Measurements from ENCODE around the gene AEBP1.
A peak's percentile ranks its signal among the peaks of the same experiment; 100 is the strongest.

AEBP1 gene

DNA sequence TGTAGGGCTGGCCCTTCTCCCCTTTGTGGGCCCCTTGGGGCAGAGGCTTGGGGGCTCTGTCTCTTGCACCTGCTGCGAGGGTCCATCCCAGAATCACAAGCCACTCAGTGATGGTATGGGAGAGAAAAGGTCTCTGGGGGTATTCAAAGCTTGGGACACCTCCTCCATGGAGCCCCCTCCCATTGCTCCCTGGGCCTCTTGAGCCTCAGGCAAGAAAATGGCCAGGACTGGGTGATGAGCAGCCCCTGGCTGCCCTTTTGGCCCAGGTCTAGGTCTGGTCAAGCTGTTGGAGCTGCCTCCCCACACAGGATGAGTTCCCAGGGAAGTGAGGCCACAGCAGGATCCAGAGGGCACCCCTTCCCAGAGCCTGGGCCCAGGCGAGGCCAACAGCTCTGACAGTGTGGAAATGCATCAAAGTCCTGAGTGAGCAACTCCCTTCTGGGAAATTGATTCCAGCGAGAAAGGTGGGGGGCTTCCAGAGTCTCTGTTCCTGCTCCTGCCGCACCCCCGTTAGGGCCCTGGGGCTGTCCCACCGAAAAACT is 40.4 kb downstream of the AEBP1 start:
- H3K4me1 ChIP-seq (ENCODE audit: control insufficient read depth, insufficient read depth, low read length, poor library complexity, severe bottlenecking): peaks cover 7% of the 10 kb centered on the region
- no peak for DNase-seq
- H3K27ac ChIP-seq (ENCODE audit: insufficient read depth, low read length, poor library complexity, severe bottlenecking): no peak overlapping the region
- no peak overlapping the region for H3K4me3 ChIP-seq (ENCODE audit: insufficient read depth, low read depth, low read length, poor library complexity, severe bottlenecking)
- no peaks in the 10 kb centered on the region for H3K27me3 ChIP-seq (replicated peaks; ENCODE audit: control insufficient read depth, insufficient read depth, low read length, poor library complexity, severe bottlenecking)
- no peaks in the 10 kb centered on the region for H3K36me3 ChIP-seq (ENCODE audit: control insufficient read depth, insufficient read depth, low read length)
- no peaks in the 10 kb centered on the region for H3K9me3 ChIP-seq (ENCODE audit: control insufficient read depth, low read length)

DNA sequence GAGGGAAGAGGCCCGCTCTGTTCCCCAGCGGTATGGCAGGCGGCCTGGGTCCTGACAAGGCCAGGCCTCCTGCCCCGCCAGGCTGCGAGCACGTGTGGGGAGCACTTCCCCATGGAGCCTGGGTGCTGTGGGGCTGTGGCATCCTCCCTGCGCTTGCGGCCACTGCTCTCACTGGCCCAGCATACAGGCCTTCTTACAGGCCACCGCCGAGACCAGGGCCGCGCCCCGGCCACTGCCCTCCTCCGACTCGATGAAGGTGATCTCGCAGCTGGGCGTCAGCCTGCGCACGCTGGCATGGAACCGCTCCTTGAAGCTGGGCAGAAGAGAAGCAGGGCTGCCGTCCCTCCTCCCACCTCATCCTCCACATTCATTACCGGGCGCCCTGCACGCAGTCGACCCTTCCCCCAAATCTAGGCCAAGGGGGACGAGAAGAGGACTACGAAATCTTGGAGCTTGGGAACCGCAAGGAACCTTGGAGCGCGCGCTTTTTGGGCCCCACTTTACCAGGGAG is 40.9 kb downstream of the AEBP1 start:
- H3K36me3 ChIP-seq (ENCODE audit: control insufficient read depth, insufficient read depth, low read length): no peaks in the 10 kb centered on the region
- H3K27ac ChIP-seq (ENCODE audit: insufficient read depth, low read length, poor library complexity, severe bottlenecking): no peak overlapping the region
- peak overlapping the region; percentile 42 for H3K4me3 ChIP-seq (ENCODE audit: insufficient read depth, low read depth, low read length, poor library complexity, severe bottlenecking)
- peaks cover 7% of the 10 kb centered on the region for H3K4me1 ChIP-seq (ENCODE audit: control insufficient read depth, insufficient read depth, low read length, poor library complexity, severe bottlenecking)
- no peaks in the 10 kb centered on the region for H3K9me3 ChIP-seq (ENCODE audit: control insufficient read depth, low read length)
- DNase-seq: no peak
- H3K27me3 ChIP-seq (replicated peaks; ENCODE audit: control insufficient read depth, insufficient read depth, low read length, poor library complexity, severe bottlenecking): no peaks in the 10 kb centered on the region

DNA sequence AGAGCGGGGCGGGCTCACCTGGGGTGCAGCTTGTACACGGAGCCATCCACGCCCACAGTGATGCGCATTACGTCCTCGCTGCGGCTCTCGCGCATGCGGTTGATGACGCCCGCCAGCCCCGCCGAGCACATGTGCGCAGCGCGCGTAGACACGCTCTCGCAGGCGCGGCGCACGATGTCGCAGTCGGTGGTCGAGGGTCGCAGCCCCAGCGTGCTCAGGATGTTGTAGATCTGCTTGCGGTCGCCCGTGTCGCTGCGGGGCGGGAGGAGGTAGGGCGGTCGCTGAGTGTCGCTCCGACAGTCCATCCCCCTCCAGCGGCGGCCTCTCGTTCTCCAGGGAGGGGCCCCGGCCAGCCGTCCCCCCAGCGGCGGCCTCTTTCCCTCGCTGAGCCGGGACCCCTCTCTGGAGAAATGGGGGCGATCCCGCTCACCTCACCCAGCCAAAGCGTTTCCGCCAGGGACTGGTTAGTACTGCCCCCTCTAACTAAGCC is 41.4 kb downstream of the AEBP1 start:
- peaks cover 7% of the 10 kb centered on the region for H3K4me1 ChIP-seq (ENCODE audit: control insufficient read depth, insufficient read depth, low read length, poor library complexity, severe bottlenecking)
- peak overlapping the region; percentile 42 for H3K4me3 ChIP-seq (ENCODE audit: insufficient read depth, low read depth, low read length, poor library complexity, severe bottlenecking)
- H3K36me3 ChIP-seq (ENCODE audit: control insufficient read depth, insufficient read depth, low read length): no peaks in the 10 kb centered on the region
- DNase-seq: peak; percentile 32 to 45 (median 41)
- H3K27me3 ChIP-seq (replicated peaks; ENCODE audit: control insufficient read depth, insufficient read depth, low read length, poor library complexity, severe bottlenecking): no peaks in the 10 kb centered on the region
- H3K27ac ChIP-seq (ENCODE audit: insufficient read depth, low read length, poor library complexity, severe bottlenecking): no peak overlapping the region
- no peaks in the 10 kb centered on the region for H3K9me3 ChIP-seq (ENCODE audit: control insufficient read depth, low read length)

DNA sequence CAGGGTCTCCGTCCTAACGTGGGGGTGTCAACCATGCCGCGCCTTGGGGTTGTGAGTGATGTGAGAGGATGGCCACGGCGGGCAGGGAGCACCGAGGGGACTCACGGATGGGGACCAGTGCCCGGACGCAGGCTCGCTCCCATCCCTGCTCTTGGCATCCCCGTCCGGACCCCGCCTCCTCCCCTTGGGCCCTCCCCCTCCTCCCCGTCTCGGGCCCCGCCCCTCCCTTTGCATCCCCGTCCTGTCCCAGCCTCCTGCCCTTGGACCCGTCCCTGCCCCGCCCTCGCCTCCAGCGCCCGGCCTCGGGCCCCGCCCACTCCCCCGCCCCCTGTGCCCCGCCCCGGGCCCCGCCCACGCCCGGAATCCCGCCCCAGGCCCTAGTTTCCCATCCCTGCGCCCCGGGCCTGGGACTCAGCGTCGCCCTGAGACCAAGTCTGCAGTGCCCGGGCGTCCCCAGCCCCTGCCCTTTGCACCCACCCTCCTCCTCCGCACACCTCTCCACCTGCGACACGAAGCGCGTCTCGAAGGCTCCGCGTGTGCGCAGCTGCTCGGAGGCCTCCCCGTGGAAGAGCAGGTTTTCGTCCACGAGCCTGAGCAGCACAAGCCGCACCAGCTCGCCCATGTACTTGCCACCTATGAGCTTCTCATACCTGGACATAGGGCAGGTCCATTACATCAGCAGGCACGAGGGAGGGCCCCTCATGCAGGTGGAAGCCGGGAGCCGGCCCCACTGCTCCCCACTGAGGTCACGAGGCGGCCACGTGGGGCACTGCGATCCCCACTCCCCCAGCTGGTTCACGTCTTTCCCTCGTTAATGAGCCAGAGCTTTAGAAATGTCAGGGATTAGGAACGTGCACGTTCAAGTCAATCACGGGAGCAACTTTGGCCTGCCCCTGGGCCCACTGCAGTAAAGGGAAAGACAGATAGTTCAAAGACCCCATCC is 42.1 kb downstream of the AEBP1 start:
- no peaks in the 10 kb centered on the region for H3K9me3 ChIP-seq (ENCODE audit: control insufficient read depth, low read length)
- peak; percentile 43 to 73 (median 53) for DNase-seq
- H3K27ac ChIP-seq (ENCODE audit: insufficient read depth, low read length, poor library complexity, severe bottlenecking): no peak overlapping the region
- peak overlapping the region; percentile 42 for H3K4me3 ChIP-seq (ENCODE audit: insufficient read depth, low read depth, low read length, poor library complexity, severe bottlenecking)
- H3K36me3 ChIP-seq (ENCODE audit: control insufficient read depth, insufficient read depth, low read length): no peaks in the 10 kb centered on the region
- H3K4me1 ChIP-seq (ENCODE audit: control insufficient read depth, insufficient read depth, low read length, poor library complexity, severe bottlenecking): peaks cover 7% of the 10 kb centered on the region
- H3K27me3 ChIP-seq (replicated peaks; ENCODE audit: control insufficient read depth, insufficient read depth, low read length, poor library complexity, severe bottlenecking): no peaks in the 10 kb centered on the region

DNA sequence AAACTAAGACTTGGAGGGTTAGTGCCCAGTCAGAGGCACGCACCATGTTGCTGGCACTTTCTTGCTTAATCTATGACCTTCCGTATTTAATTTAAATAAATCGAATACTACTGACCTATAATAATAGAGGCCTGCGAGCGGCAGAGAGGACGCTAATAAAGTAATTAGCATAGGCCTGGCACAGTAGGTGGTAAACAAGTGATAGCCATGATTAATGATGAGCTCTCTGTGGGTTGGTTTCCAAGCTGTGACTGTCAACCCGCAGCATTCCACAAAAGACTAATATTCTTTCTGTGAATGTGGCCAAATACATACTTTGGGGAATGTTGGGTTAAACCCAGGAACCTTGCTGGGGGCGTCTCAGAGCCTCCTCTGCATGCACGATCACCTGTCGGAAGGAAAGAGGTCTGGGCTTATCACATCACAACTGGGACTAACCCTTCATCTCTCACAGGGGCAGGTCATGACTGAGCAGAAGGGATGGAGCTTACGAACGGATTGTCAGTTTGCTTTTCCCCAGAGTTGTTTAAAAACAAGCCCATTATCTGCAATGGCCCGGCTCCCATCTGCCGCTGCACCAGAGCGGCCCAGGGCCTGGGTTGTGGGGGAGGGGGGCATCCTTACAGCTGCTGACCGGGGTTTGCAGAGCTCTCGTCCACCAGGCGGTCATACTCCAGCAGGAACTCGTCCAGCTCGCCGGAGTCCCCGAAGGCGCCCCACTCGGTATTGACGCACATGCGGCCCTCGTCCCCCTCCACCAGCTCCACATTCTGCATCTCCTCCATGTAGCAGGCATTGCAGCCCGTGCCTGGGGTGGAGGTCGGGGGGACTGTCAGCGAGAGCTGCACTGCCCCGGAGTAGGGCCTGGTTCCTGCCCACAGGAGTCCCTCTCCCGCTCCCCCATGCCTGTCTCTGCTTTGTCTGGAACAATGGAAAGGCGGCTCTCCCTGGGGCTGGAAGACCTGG is 43.2 kb downstream of the AEBP1 start:
- Histone ChIP-seq H3K27me3 (replicated peaks; ENCODE audit: control insufficient read depth, insufficient read depth, low read length, poor library complexity, severe bottlenecking) (no peaks in the 10 kb centered on the region), H3K36me3 (ENCODE audit: control insufficient read depth, insufficient read depth, low read length) (no peaks in the 10 kb centered on the region), H3K4me1 (ENCODE audit: control insufficient read depth, insufficient read depth, low read length, poor library complexity, severe bottlenecking) (peaks cover 7% of the 10 kb centered on the region), H3K27ac (ENCODE audit: insufficient read depth, low read length, poor library complexity, severe bottlenecking) (no peak overlapping the region), H3K4me3 (ENCODE audit: insufficient read depth, low read depth, low read length, poor library complexity, severe bottlenecking) (no peak overlapping the region), H3K9me3 (ENCODE audit: control insufficient read depth, low read length) (no peaks in the 10 kb centered on the region)
- DNase-seq: no peak

DNA sequence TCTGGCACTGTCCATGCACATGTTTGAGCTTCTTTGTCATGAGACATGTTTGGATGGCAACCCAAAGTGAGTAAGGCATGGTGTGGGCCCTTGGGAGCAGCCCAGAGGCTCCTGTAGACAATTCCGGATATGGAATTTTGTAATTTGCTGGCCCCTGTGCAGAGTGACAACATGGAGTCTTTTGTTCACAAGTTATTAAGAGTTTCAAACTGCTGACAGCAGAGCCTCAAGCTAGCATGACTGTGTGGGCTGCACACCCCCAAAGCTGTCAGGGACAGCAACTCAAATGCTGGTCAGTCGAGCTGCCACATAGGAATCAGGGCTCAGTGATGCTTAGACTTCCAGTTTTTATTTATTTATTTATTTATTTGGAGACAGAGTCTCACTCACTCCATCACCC is 44.0 kb downstream of the AEBP1 start:
- Histone ChIP-seq H3K9me3 (ENCODE audit: control insufficient read depth, low read length) (no peaks in the 10 kb centered on the region), H3K4me1 (ENCODE audit: control insufficient read depth, insufficient read depth, low read length, poor library complexity, severe bottlenecking) (peaks cover 7% of the 10 kb centered on the region), H3K27me3 (replicated peaks; ENCODE audit: control insufficient read depth, insufficient read depth, low read length, poor library complexity, severe bottlenecking) (no peaks in the 10 kb centered on the region), H3K36me3 (ENCODE audit: control insufficient read depth, insufficient read depth, low read length) (no peaks in the 10 kb centered on the region), H3K4me3 (ENCODE audit: insufficient read depth, low read depth, low read length, poor library complexity, severe bottlenecking) (no peak overlapping the region), H3K27ac (ENCODE audit: insufficient read depth, low read length, poor library complexity, severe bottlenecking) (no peak overlapping the region)
- no peak for DNase-seq

DNA sequence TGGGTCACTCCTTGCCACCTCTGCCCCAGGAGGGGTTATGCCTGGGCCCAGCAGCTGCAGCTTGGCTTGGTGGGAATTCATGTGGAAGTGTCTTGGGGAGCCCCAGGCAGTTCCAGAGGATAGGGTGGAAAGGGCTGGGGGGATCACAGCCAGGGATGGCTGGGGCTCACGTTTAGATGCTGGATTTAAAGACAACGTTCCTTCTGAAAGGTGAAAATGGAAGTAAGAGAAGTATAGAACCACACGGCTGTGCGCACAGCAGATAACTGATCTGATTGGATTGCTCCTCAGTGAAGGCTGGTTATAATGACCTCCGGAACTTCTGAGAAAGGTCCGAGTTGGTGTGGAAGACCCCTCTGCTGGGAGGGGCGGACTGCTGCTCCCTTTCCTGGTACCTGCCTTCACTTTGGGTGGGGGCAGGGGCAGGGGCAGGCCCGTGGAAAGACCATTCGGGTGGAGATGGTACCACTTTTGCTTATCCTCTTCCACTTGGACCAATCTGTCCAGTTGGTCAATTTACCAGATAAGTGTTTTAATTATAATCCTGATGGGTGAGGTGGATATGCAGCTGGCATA is 44.9 kb downstream of the AEBP1 start:
- H3K4me3 ChIP-seq (ENCODE audit: insufficient read depth, low read depth, low read length, poor library complexity, severe bottlenecking): no peak overlapping the region
- DNase-seq: no peak
- H3K4me1 ChIP-seq (ENCODE audit: control insufficient read depth, insufficient read depth, low read length, poor library complexity, severe bottlenecking): peaks cover 7% of the 10 kb centered on the region
- no peaks in the 10 kb centered on the region for H3K9me3 ChIP-seq (ENCODE audit: control insufficient read depth, low read length)
- no peak overlapping the region for H3K27ac ChIP-seq (ENCODE audit: insufficient read depth, low read length, poor library complexity, severe bottlenecking)
- no peaks in the 10 kb centered on the region for H3K36me3 ChIP-seq (ENCODE audit: control insufficient read depth, insufficient read depth, low read length)
- H3K27me3 ChIP-seq (replicated peaks; ENCODE audit: control insufficient read depth, insufficient read depth, low read length, poor library complexity, severe bottlenecking): no peaks in the 10 kb centered on the region

DNA sequence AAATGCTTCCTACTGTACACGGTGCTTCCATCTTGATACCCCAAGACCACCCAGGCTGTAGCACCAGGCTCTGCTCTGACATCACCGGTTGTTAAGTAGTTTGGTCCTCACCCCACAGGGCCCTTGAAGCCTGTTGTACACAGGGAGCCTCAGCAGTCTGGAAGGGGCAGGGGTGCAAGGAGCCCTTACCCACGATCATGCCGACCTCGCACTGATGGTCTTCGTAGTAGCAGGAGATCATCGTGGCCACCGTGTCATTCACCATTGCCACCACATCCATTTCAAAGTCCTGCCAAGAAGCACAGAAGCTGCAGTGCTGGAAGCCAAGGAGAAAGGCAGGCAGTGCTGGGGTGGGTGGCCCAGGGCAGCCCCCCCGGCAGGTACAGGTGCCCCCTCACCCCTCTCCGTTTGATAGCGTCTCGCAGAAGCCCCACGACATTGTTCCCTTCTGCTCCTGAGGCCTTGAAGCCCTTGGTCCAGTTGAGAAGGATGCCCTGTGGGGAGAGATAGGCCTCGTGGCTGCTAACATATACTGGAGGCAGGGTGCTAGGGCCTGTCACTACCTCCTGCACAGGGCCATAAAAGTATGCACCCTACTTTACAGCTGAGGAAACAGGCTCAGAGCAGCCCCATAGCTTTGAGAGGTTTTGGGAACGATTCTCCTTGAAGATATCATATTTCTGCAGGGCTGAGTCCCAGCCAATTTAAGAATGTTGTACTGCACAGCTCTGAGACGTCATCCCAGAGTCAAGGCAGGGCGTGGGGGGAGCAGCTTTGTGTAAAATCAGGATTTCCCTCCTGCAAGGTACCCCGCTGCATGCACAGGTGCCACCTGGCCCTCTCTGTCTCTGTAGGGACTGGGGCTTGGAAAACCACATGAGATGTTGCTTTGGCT is 45.7 kb downstream of the AEBP1 start:
- H3K9me3 ChIP-seq (ENCODE audit: control insufficient read depth, low read length): no peaks in the 10 kb centered on the region
- no peaks in the 10 kb centered on the region for H3K36me3 ChIP-seq (ENCODE audit: control insufficient read depth, insufficient read depth, low read length)
- no peak overlapping the region for H3K27ac ChIP-seq (ENCODE audit: insufficient read depth, low read length, poor library complexity, severe bottlenecking)
- DNase-seq: no peak
- peaks cover 7% of the 10 kb centered on the region for H3K4me1 ChIP-seq (ENCODE audit: control insufficient read depth, insufficient read depth, low read length, poor library complexity, severe bottlenecking)
- H3K27me3 ChIP-seq (replicated peaks; ENCODE audit: control insufficient read depth, insufficient read depth, low read length, poor library complexity, severe bottlenecking): no peaks in the 10 kb centered on the region
- H3K4me3 ChIP-seq (ENCODE audit: insufficient read depth, low read depth, low read length, poor library complexity, severe bottlenecking): no peak overlapping the region

DNA sequence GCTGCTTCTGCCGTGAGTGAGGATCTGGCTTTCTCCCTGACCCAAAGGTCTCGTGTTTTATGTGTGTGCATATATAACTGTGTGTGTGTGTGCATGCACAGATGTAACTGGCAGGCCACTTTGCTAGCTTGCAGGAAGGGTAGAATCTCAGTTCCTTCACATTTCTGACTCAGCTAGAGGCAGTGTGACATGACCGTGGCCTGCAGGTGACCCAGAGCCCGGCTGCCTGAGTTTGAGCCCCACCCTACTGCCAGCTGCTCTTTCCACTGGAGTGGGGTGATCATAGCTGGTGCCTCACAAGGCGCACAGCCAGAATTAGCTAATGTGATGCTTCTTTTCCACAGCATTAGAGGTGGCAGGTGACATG is 46.3 kb downstream of the AEBP1 start:
- H3K4me1 ChIP-seq (ENCODE audit: control insufficient read depth, insufficient read depth, low read length, poor library complexity, severe bottlenecking): peaks cover 4% of the 10 kb centered on the region
- DNase-seq: no peak
- H3K27me3 ChIP-seq (replicated peaks; ENCODE audit: control insufficient read depth, insufficient read depth, low read length, poor library complexity, severe bottlenecking): no peaks in the 10 kb centered on the region
- H3K9me3 ChIP-seq (ENCODE audit: control insufficient read depth, low read length): no peaks in the 10 kb centered on the region
- no peak overlapping the region for H3K27ac ChIP-seq (ENCODE audit: insufficient read depth, low read length, poor library complexity, severe bottlenecking)
- H3K4me3 ChIP-seq (ENCODE audit: insufficient read depth, low read depth, low read length, poor library complexity, severe bottlenecking): no peak overlapping the region
- H3K36me3 ChIP-seq (ENCODE audit: control insufficient read depth, insufficient read depth, low read length): no peaks in the 10 kb centered on the region
